Cardiac fibroblast (primary cell): ENCODE measurements around the gene SOX10.

Experiments used
- DNase-seq, 2 donors: peaks; one replicate each; pipeline versions ENCODE4 v3.0.0 to v3.0.0-alpha.2; 2010; ENCODE audit warnings: low read depth in 2 of 2
- H3K4me3 ChIP-seq, 2 donors: replicated peaks in 1 of 2; 1 replicate in 1 of 2; 2 replicates in 1 of 2; pipeline ENCODE4 v1.5.1; 2011; ENCODE audit warnings: low read depth in 2 of 2, low read length in 2 of 2, mild to moderate bottlenecking in 2 of 2, moderate library complexity in 1 of 2
- TF ChIP-seq, protein P1 (sequence below): IDR thresholded peaks from one replicate; pipeline ENCODE4 v1.5.1; 2011; ENCODE audit warnings: low read depth, mild to moderate bottlenecking, low read length, inconsistent platforms

Gene SOX10

GRCh38 chr22:37975153-37975552 lies 9.2 kb downstream of the SOX10 start:
- no peak for DNase-seq
- TF ChIP-seq, protein P1, sequence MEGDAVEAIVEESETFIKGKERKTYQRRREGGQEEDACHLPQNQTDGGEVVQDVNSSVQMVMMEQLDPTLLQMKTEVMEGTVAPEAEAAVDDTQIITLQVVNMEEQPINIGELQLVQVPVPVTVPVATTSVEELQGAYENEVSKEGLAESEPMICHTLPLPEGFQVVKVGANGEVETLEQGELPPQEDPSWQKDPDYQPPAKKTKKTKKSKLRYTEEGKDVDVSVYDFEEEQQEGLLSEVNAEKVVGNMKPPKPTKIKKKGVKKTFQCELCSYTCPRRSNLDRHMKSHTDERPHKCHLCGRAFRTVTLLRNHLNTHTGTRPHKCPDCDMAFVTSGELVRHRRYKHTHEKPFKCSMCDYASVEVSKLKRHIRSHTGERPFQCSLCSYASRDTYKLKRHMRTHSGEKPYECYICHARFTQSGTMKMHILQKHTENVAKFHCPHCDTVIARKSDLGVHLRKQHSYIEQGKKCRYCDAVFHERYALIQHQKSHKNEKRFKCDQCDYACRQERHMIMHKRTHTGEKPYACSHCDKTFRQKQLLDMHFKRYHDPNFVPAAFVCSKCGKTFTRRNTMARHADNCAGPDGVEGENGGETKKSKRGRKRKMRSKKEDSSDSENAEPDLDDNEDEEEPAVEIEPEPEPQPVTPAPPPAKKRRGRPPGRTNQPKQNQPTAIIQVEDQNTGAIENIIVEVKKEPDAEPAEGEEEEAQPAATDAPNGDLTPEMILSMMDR = no peak
- no peak overlapping the region for H3K4me3 ChIP-seq

- no peak overlapping the region for H3K4me3 ChIP-seq
- DNase-seq = no peak
- TF ChIP-seq, protein P1 = no peak
Measured at GRCh38 chr22:37973271-37974170, 10.8 kb downstream of the SOX10 start.

- DNase-seq = no peak
- TF ChIP-seq, protein P1 = no peak
- no peak overlapping the region for H3K4me3 ChIP-seq
Measured at GRCh38 chr22:37972527-37972926, 11.8 kb downstream of the SOX10 start.

GRCh38 chr22:37971475-37972434 lies 12.6 kb downstream of the SOX10 start:
- no peak overlapping the region for H3K4me3 ChIP-seq
- no peak for DNase-seq

GRCh38 chr22:37970864-37971263 lies 13.5 kb downstream of the SOX10 start:
- no peak overlapping the region for H3K4me3 ChIP-seq
- DNase-seq = no peak
- TF ChIP-seq, protein P1 = no peak

More at GRCh38 chr22:37971475-37972434, 12.6 kb downstream of the SOX10 start:
- TF ChIP-seq, protein P1 = no peak

DNA sequence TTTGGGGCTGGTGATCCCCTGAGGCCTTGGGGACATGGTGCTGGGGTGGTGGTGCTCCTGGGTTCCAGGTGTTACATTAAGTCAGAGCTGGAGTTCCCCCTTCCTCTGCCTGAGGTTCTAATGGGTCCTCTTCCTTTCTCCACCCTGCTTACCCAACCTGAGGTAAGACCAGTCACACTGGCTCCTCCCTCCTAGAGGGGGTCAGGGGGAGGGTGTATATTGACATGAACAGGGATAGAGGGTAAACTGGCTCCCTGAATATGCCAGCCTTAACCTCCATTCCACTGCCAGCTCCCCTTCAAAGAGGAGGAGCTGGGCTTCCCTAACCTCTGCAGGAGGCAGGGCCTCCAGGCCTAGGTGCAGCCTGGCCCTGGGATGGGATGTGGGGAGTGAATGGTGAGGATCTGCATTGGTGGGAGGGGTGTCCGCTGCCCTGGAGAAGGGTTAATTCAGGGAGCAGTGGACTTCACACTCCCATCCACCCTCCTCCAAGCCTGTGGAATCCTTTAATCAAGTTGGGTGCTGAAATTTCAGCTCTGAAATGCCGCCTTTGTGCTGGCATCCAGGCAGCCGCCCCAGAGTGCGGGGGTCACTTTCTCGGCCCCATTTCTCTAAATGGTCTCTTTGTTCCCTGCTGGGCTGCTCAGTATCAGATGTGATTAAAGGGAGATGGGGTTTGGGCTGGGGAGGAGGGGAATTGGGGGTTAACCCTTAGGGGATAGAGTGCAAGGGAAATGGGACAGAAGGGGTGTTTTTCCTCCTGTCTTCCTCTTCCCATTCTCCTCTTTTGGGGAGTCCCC lies 15.7 kb downstream of the SOX10 start:
- no peak overlapping the region for H3K4me3 ChIP-seq
- TF ChIP-seq, protein P1 = no peak
- DNase-seq = no peak
